Suppressor macrophage treated with lipopolysaccharide for 1 hour (primary cell): ENCODE results near the gene ECD.
"Not testable (repeated sequence)": the region's sequence is repeated elsewhere in the genome, so short reads cannot be mapped to it uniquely, and the experiment has no call there.

Source experiments
- DNase-seq, 3 donors: peaks; one replicate each; pipeline ENCODE4 v3.0.0-alpha.2; 2020 to 2022

Gene ECD

GRCh38 chr10:73159038-73159648 lies 8.7 kb downstream of the ECD start:
- DNase-seq: peak; percentile 69 to 77 (median 71)

DNA sequence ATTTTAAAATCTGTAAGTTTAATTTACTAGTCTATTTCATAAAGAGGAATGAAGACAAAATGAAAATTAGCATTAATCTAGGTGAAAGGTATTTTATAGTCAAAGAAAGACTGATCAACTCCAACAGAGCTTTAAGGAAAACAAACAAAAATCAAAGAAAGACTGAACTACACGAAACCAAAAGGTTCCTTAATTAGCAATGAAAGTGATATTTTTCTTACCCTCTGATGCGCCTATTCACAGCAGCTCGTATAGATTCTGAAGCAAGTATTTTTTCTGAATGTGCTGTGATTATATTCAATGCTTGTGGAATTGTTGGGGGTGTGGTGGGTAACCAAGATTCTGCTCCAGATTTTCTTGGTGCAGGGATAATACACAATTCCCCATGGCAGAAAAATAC lies 11.8 kb downstream of the ECD start:
- DNase-seq: no peak

GRCh38 chr10:73152009-73152408 lies 15.8 kb downstream of the ECD start:
- no peak for DNase-seq

DNA sequence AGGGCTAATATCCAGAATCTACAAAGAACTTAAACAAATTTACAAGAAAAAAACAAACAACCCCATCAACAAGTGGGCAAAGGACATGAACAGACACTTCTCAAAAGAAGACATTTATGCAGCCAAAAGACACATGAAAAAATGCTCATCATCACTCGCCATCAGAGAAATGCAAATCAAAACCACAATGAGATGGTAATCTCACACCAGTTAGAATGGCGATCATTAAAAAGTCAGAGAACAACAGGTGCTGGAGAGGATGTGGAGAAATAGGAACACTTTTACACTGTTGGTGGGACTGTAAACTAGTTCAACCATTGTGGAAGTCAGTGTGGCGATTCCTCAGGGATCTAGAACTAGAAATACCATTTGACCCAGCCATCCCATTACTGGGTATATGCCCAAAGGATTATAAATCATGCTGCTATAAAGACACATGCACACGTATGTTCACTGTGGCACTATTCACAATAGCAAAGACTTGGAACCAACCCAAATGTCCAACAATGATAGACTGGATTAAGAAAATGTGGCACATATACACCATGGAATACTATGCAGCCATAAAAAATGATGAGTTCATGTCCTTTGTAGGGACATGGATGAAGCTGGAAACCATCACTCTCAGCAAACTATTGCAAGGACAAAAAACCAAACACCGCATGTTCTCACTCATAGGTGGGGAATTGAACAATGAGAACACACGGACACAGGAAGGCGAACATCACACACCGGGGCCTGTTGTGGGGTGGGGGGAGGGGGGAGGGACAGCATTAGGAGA lies 17.0 kb downstream of the ECD start:
- DNase-seq: not testable (repeated sequence)

- DNase-seq: no peak
These were observed 26.2 kb downstream of the ECD start for GRCh38 chr10:73141603-73142002.

GRCh38 chr10:73139251-73139650 lies 28.6 kb downstream of the ECD start:
- no peak for DNase-seq

- DNase-seq: no peak
These were observed 31.2 kb downstream of the ECD start for GRCh38 chr10:73136627-73137026.

- no peak for DNase-seq
These were observed 33.1 kb downstream of the ECD start for GRCh38 chr10:73134727-73135126.

DNA sequence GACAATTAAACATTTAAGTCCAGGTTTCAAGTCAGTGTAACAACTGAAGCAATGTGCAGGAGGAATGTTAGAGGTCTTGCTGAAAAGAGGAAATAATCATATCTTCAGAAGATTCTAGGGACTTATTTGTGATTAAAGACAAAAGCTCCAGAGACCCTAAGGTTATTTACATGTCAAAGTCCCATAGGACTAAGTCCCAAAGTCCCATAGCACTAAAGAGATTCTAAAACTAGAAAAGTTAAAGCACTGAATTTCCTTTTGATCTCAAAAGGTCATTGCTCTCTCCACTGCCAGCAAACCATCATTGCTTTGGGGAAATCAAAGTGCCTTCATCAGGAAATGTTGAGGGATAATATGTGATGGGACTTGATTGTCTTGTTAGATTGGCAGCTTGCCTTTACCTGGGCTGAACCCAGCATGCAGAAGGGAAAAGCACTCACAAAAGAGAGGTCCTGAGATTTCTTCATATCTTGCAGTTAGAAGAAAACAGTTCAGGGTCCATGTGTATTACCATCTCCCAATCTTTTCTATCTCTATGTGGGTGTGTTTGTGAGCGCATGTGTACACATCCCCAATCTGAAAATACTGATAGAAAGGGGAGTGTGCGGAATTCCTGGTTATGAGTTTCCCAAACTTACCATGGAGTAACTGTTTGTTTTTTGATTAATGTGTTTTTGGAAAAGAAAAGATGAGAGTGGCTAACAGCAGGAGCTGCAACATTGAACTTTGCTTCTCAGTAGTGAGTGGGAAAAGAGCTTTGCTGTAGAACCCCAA lies 35.7 kb downstream of the ECD start:
- DNase-seq: no peak

DNA sequence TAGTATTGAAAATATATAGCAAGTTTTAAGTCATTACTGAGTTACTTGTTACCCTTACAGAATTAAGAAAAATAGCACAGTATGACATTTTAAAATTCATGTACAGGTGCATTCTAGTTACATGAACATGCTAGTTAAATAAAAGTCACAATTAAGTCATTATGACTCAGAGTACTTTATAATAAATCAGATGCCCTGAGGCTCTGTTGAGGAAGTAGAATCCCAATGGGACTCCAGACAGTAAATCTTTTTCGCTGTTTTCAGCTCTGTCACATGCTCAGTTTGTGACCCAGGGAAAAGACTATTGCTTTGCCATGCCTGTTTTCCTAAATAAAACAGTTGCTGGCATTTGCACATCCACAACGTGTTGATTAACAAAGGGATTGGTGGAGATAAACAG lies 36.5 kb downstream of the ECD start:
- no peak for DNase-seq

DNA sequence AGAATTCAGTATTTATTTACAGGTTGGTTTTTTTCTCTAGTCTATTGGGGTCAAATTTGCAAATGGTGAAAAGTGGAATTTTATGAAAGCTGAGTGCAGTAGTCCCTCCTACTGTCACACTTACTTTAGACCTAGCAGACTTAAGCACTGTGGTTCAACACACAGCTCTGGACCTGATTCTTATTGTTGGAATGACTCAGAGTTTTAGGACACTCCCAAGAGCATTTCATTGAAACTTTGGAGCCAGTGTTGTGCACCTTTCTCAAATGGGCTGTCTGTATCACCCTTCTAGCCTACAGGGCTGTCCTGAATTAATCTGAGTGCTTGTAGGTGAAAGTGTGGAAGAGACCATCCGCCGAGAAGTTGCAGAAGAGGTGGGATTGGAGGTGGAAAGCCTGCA lies 41.5 kb downstream of the ECD start:
- no peak for DNase-seq

GRCh38 chr10:73119952-73120351 lies 47.9 kb downstream of the ECD start:
- no peak for DNase-seq

DNA sequence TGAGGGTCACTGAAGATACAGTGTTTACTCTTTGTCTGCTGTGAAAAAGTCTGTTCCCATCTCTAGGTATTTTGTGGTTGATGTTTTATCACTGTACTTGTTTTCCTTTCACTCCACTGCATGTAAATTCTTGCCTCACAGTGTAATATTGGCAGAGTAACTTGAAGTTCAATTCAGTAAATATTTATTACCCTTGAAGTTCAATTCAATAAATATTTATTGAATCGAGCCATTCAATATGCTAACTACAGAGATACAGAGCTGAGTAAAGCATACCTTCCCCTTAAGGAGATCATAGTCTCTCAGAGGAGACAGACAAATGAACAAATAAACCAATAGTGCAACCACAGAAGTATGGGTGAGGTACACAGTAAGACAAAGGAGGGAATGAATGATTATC lies 48.4 kb downstream of the ECD start:
- no peak for DNase-seq

GRCh38 chr10:73117976-73118743 lies 49.6 kb downstream of the ECD start:
- peak in 2 of 3 donors; percentile 16 to 24 for DNase-seq

DNA sequence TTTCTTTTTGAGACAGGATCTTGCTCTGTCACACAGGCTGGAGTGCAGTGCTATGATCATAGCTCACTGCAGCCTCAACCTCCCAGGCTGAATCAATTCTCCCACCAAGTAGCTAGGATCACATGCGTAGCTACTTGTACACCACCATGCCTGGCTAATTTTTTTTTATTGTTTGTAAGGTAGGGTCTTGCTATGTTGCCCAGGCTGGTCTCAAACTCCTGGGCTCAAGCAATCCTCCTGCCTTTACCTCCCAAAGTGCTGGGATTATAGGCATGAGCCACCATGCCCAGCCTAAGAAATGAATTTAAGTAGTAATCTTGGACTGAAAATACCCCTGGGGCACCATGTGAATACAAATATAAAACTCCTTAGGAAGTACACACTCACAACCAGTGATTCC lies 51.8 kb downstream of the ECD start:
- no peak for DNase-seq

GRCh38 chr10:73113551-73113950 lies 54.3 kb downstream of the ECD start:
- peak; percentile 36 to 74 (median 66) for DNase-seq

DNA sequence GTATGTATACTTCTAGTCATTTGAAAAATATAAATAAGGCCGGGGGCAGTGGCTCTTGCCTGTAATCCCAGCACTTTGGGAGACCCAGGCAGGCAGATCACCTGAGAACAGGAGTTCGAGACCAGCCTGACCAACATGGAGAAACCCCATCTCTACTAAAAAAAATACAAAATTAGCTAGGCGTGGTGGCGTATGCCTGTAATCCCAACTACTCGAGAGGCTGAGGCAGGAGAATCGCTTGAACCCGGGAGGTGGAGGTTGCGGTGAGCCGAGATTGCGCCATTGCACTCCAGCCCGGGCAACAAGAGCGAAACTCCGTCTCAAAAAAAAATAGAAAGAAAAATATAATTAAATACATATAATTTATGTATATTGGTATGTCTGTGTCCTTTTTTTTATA lies 55.8 kb downstream of the ECD start:
- DNase-seq: not testable (repeated sequence)

DNA sequence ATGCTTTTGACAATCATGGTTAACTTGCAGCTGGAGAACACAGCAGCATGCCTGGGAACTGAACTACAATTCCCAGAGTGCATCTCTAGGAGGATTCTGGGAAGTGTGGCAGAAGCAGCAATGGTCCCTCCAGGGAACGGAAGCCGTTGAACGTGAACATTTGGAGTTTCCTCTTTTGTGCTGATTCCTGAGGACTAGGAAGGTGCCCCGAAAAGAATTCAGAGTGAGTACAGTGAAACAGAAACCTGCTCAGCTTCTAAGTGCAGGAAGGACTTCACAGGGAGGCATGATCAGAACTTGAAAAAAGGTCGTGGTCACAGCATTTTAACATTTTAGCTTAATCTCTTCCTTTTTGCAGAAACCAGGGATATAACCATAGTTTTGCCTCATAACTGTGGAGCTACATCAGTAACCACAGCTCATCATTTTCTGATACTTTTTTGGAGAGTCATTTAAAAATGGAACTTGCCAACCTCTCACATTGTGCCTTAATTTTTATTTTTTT lies 57.4 kb downstream of the ECD start, which contains the start of gene NUDT13:
Gene NUDT13 (plus strand): TSS at position 111 of the 505 bp plus-strand sequence. CDS start 3,911 bp downstream, outside the sequence.
- DNase-seq: peak; percentile 85 to 92 (median 89)

DNA sequence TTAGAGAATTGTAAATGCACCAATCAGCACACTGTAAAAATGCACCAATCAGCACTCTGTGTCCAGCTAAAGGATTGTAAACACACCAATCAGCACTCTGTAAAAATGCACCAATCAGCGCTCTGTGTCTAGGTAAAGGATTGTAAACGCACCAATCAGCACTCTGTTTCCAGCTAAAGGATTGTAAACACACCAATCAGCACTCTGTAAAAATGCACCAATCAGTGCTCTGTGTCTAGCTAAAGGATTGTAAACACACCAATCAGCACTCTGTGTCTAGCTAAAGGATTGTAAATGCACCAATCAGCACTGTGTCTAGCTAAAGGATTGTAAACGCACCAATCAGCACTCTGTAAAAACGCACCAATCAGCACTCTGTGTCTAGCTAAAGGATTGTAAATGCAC lies 58.6 kb downstream of the ECD start:
- DNase-seq: not testable (repeated sequence)

GRCh38 chr10:73106301-73106700 lies 61.5 kb downstream of the ECD start:
- no peak for DNase-seq

DNA sequence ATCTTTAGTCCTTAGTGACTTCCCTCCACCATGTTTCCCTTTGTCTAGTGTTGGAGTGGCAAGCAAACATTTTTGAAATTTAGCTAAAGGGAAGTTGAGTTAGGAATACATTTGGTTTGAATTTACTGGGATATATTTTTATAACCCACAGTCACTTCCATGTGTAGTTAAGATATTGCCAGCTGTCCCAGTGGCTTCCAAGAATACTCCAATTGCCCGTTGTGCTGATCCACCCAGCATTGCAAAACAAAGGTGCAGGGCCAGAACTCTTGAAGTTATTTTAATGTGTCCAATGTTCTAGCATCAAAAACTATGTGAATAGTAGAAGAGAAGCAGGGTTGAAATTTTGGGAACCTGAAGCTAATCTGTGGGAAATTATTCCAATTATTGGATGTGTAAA lies 68.7 kb downstream of the ECD start:
- no peak for DNase-seq

DNA sequence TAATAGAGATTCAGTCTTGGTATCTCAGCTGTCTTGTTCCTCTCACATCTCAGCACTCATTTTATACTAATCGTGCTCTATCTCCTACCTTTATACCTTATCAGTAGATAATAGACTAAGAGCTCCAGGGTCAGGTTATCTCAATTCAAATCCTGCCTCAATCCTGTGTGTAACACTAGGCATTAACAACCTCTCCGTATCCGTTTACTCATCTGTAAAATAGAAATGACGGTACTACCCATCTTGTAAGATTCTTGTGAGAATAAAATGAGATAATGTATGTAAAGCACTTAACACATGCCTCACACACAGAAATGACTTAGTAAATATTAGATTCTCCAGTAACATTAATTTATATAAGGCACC lies 70.5 kb downstream of the ECD start:
- DNase-seq: no peak
